ENCODE measurements around the gene NRCAM.

The NRCAM gene

DNA sequence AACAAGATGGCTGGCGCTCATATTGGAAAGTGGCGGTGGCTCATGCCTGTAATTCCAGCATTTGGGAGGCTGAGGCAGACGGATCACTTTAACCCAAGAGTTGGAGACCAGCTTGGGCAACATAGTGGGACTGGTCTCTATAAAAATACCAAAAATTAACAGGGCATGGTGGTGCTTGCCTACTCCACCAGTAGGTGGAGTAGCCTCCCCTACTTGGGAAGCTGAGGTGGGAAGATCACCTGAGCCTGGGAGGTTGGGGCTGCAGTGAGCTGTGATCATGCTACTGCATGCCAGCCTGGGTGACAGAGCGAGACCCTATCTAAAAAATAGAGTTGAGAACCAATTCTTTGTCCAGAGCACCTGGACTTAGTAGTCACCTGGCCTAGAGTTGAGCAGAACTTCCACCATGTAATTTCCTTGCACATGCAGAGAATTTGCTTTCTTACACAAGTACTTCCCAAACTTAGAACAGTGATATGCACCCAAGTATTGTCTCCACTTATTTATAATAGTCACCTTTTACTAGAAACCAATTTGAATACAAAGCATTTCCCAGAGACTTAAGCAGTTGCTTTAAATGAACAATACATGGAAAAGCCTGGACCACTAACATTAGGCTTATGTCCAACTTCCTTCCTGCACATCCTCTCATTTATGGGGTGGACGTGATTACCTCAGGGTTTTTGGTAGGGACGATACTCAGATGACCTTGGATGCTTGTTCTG lies 342.0 kb downstream of the NRCAM start:
- DNase-seq: no peak

DNA sequence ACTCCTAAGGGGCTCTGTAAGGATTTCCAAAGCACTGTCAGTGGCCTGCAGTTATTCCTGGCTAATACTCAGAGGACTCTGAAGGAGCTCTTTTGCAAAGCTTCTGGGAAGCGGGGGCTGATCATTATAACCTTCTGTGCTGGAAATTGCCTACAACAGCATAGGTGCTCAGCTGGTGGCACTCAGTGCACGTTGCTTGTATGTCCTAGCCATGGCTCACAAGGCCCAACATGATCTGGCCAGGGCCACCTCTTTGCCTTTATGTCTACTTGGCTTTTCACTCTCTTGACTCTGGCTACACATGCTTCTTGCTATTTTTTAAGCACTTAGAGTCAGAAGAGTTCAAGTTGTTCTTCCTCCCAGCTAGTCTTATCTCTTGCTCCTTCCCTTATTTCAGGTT lies 343.6 kb downstream of the NRCAM start:
- DNase-seq: no peak

DNA sequence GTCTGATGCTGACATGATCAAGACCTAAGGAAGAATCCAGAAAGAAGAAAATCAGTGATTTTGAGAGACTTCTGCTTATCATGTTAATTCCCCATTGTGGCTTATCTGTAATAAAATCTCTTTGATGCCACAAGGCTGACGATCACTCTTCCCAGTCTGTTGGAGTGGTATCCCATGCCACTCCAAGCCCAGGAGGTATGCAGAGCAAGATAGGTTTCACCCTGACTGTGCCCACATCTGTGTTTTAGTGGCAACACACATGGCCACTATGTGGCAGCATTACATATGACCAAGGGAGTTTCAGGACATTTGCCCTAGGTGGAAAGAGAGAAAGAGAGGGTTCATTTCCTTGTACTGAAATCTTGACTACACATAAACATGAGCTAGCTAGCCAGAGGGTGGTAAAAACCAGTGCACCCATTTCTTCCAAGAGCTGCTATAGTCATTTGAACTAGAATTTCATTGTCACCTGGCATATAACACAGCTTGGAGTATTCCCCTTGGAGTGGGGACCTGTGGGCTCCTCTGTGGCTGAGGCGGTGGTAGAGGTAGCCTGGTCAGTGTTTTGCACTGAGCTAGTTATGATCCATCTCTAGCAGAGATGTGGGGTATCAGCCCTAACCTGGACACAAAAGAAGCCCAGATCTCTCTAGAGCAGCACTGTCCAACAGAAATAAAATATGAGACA lies 346.9 kb downstream of the NRCAM start:
- no peak for DNase-seq

DNA sequence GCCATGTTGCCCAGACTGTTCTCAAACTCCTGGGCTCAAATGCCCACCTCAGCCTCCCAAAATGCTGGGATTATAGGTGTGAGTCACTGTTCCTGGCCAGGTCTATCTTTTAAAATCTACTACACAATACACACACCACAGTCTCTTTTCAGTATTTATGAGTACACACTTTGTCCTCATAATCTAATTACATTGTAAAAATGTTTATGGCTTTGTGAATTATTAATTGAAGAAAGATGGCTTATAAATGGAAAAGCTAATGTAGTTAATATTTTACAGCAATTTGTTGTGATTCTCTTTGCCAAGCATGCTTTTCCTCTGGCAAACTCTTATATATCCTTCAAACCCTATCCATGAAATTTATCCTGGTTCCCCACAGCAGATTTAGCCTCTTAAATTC lies 348.1 kb downstream of the NRCAM start:
- no peak for DNase-seq

DNA sequence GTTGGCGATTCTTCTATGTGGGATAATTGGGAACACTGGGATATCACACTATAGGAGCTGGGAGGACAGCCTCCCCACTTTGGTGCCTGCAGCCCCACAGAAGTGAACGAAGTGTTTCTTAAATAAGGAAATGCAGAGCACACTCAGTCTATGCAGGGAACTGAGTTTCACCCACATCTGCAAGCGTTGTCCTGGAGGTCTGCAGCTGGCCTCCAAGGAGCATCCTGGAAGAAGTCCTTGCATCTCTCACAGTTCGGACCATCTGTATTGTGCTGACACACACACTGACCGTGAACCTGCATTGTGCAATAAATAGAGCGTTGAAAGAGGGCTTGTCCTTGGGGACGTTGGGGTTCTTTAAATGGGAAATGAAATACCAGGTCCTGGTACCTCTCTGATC lies 351.9 kb downstream of the NRCAM start:
- DNase-seq: no peak

DNA sequence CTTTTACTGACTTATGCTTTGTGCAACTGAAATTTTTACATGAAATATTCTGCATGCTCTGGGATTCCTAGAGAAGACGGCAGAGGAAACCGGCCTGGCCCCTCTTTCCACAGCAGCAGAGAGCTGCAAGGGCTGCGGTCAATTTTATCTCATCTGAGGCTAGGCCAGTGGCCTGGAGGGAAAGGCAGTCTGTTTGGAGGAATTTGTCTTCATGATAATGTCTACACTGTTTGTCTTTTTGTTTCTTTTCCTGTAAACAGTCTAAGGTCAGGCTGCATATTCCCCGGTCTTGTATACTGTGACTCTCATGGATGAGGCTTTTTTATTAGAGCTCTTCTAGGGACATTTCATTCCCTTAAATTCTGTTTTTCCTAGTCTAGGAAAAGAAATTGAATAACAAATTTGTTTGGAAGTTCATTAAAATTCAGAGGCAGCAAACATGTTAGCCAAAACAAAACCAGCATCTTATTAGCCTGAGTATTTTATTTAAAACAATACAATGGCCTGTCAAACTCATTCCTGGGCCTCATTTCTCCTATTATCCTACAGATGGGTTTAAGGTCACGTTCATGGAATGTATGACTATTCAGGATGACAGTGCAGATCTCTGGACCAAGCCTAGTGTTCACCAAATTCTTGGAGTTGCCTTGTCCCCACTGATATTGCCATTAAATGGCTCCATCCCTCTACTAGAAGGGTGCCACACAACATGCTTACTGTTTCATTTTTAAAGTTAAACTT lies 352.5 kb downstream of the NRCAM start:
- DNase-seq: no peak

DNA sequence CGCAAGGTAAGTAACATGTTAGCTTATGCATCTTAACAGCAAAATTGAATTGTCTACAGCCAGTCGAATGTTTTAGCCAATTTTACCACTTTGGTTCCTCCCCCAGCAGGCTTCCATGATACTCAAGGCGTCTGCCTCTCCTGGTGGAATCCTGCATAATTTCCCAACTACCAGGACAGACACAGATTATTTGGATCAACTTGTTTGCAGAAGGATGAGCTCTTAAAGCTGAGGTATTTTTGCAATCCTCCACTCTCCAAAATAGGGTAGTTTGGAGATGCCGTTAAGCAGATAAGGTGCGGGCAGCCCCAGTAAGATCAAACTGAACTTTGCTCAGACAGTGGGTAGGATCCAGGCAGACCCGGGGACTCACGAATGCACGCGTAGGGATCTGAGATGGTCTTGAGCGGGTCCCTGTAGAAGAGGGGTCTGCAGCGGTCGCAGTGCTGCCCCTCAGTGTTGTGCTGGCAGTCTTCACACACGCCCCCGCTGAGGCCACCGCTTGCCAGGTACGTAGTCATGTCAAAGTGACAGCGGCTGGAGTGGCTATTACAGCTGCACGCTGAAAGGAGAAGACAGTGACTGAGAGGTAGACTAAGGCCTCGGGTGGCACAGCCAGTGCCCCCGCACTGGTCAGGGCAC lies 353.4 kb downstream of the NRCAM start:
- DNase-seq: no peak

DNA sequence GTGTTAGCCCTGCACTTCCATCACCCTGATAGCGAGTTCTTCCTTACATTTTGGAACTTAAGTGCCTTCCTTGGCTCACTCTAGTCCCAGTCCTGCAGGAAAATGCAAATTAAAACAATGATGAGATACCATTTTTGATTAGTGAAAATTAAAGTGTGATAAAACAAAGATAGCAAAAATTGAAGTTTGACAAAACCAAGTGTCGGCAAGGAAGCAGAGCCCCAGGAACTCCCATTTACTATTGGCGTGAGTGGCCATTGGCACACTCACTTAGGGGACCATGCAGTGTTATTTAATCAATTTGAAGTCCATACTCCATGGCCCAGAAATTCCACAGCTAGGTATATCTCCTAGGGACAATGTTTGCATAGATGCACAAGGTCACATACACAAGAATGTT lies 354.5 kb downstream of the NRCAM start:
- DNase-seq: no peak

DNA sequence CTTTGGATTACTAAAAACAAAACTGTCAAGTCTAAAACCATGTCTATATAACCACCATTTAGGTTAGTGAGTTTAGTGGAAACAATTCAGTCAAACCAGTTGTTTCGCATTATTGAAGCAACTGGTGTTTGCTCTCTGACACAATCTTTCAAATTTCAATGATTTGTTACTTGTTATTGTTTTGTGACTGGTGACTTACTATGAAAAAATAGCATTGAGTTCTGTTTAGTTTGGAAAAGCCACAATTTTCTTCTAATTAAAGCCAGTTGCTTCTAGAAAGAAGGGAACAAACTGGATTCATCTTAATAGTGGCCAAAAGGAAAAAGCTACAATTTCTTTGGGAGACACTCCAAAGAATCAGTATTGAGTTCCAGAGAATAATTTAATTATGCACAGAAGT lies 356.5 kb downstream of the NRCAM start:
- no peak for DNase-seq

DNA sequence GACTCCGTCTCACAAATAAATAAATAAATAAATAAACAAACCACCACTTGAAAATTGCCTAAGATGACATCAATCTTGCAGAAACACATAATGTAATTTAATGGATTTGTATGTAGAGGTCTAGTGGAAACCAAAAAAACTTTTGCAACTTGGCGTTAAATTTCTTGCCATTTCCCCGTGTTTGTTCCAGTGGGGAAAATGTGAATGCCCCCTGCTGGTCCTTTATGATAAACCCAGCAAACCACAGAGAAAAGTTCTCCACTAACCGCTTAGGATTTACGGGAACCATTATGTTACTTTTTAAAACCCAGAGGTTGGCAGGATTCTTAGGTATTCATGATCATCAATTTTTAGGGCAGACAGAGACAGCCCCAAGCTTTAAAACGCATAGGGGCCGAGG lies 358.5 kb downstream of the NRCAM start:
- DNase-seq: no peak
